Stomach (tissue), 4 donors: Measurements from ENCODE around the gene IMPDH1.

Experiments
- CTCF ChIP-seq, 7 experiments: fragments of 450-650 bp in 4 of 7; fragments of 200-600 bp in 3 of 7; sonication (generic) in 3 of 7; IDR thresholded peaks; one replicate each; pipeline ENCODE4 v1.5.1; 2016 to 2019; ENCODE audit warnings: antibody characterized with exemption in 7 of 7, control low read depth in 2 of 7, mild to moderate bottlenecking in 1 of 7
- EP300 ChIP-seq: sonication (generic); formaldehyde crosslinking; IDR thresholded peaks from one replicate; pipeline ENCODE4 v1.6.1; 2017; ENCODE audit warnings: antibody characterized with exemption
- POLR2A ChIP-seq, 4 donors: fragments of 450-650 bp; IDR thresholded peaks; one replicate each; pipeline ENCODE4 v1.6.1; 2016; ENCODE audit warnings: antibody characterized with exemption in 4 of 4, control low read depth in 2 of 4, mild to moderate bottlenecking in 1 of 4, moderate library complexity in 1 of 4
- POLR2AphosphoS5 ChIP-seq, 3 donors: sonication (generic); formaldehyde crosslinking; IDR thresholded peaks; one replicate each; pipeline ENCODE4 v1.6.1; 2016; ENCODE audit warnings: antibody characterized with exemption in 3 of 3

DNA sequence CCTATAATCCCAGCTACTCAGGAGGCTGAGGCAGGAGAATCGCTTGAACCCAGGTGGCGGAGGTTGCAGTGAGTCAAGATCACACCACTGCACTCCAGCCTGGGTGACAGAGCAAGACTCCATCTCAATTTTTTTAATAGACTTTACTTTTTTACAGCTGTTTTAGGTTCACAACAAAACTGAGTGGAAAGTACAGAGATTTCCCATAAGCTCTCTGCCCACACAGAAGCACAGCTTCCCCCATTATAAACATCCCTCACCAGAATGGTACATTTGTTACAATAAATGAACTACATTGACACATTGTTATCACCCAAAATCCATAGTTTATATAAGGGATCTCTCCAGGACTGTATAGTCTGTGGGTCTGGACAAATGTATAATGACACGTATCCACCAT, 33.7 kb downstream of the IMPDH1 start:
- TF ChIP-seq EP300 (no peak), POLR2AphosphoS5 (IDR thresholded peaks at IDR 0.05) (no peak), POLR2A (IDR thresholded peaks at IDR 0.05) (no peak), CTCF (IDR thresholded peaks at IDR 0.05) (no peak)
